Epithelial cell of esophagus (primary cell): ENCODE measurements around the gene EXOC1.
"Not testable (repeated sequence)": the region's sequence is repeated elsewhere in the genome, so short reads cannot be mapped to it uniquely, and the experiment has no call there.

Source experiments
- DNase-seq: peaks from one replicate; pipeline ENCODE4 v3.0.0; 2010; ENCODE audit warnings: low read depth
- H3K4me3 ChIP-seq: 2 replicates; pipeline ENCODE4 v1.5.1; 2011; ENCODE audit warnings: mild to moderate bottlenecking, low read length, control low read depth
- TF ChIP-seq, protein P1 (sequence below): IDR thresholded peaks from 2 replicates; pipeline ENCODE4 v1.5.1; 2011; ENCODE audit warnings: low read depth, mild to moderate bottlenecking, low read length, control low read depth, inconsistent platforms; ENCODE audit not compliant: insufficient read depth; ENCODE audit errors: missing control alignments

The EXOC1 gene

DNA sequence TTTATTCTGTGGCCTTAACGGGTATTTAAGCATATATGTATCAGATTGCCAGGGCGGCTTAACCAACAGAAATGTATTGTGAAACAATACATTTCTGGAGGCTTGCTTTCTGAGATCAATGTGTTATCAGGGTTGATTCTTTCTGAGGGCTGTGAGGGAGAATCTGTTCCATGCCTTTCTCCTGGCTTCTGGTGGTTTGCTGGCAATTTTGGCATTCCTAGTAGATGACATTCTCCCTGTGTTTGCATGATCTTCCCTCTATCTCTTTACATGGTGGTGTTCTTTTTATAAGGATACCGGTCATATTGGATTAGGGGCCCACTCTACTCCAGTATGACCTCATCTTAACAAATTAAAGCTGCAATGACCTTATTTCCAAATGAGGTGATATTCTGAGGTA is 78.4 kb downstream of the EXOC1 start:
- no peak overlapping the region for H3K4me3 ChIP-seq
- TF ChIP-seq, protein P1, sequence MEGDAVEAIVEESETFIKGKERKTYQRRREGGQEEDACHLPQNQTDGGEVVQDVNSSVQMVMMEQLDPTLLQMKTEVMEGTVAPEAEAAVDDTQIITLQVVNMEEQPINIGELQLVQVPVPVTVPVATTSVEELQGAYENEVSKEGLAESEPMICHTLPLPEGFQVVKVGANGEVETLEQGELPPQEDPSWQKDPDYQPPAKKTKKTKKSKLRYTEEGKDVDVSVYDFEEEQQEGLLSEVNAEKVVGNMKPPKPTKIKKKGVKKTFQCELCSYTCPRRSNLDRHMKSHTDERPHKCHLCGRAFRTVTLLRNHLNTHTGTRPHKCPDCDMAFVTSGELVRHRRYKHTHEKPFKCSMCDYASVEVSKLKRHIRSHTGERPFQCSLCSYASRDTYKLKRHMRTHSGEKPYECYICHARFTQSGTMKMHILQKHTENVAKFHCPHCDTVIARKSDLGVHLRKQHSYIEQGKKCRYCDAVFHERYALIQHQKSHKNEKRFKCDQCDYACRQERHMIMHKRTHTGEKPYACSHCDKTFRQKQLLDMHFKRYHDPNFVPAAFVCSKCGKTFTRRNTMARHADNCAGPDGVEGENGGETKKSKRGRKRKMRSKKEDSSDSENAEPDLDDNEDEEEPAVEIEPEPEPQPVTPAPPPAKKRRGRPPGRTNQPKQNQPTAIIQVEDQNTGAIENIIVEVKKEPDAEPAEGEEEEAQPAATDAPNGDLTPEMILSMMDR: no peak
- no peak for DNase-seq

- TF ChIP-seq, protein P1: no peak
- peak; percentile 33 for DNase-seq
- no peak overlapping the region for H3K4me3 ChIP-seq
These were observed 79.1 kb downstream of the EXOC1 start for GRCh38 chr4:55932511-55932910.

DNA sequence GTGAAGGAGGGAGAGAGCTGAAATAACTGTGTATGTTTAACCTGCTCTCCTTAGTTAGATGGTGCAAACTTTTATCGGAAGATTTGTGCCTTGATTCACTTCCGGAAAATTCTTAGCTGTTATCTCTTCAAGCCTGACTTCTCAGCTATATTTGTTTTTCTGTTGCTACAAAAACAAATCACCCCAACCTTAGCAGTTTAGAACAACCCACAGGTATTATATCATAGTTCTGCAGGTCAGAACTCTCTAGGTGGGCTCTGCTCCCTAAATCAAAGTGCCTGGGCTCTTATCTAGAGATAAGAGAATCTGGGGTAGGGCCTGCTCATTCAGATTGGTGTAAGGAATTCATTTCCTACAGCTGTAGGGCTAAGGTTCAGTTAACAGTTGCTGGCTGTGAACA is 80.2 kb downstream of the EXOC1 start:
- TF ChIP-seq, protein P1: no peak
- DNase-seq: no peak

DNA sequence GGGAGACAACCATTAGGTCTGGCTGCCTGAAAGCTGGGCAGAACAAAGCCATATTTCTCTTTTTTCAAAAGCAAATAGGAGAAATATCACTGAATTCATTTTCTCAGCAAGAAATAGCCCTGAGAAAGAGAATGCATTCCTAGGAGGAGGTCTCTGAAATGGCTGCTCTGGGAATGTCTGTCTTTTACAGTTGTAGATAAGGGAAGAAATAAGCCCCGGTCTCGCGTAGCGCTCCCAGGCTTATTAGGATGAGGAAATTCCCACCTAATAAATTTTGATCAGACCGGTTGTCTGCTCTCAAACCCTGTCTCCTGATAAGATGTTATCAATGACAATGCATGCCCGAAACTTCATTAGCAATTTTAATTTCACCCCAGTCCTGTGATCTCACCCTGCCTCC is 82.5 kb downstream of the EXOC1 start:
- not testable (repeated sequence) for H3K4me3 ChIP-seq, DNase-seq

More for the DNA sequence above, 80.2 kb downstream of the EXOC1 start:
- no peak overlapping the region for H3K4me3 ChIP-seq

GRCh38 chr4:55938481-55938880 is 85.0 kb downstream of the EXOC1 start:
- TF ChIP-seq, protein P1: no peak
- no peak for DNase-seq
- H3K4me3 ChIP-seq: no peak overlapping the region

- no peak for DNase-seq
- H3K4me3 ChIP-seq: no peak overlapping the region
- TF ChIP-seq, protein P1: no peak
These were observed 86.0 kb downstream of the EXOC1 start for GRCh38 chr4:55939421-55939820.

DNA sequence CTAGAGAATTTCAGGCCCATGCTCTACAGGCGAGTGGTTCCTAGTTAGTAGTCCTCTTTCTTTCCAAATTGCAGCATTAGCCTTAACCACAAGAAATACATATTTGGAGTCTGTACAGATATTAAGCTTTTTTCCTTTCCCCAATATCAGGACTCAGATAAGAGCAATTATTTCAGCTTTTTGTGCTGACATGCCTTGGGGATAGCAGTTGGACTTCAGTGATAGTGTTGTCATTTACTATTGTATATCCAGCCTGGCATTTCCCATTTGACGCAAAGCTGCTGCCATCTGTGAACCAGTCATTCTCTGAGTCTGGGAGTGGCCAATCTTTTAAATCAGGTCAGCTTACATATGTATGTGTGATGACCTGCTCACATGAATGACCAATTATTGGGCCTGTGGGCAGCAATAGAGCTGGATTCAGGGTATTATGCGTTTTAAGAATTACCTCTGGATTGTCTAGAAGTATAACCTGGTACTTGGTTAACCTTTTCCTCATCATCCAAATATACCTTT is 88.5 kb downstream of the EXOC1 start:
- TF ChIP-seq, protein P1: no peak
- no peak for DNase-seq
- no peak overlapping the region for H3K4me3 ChIP-seq
